HUES6 (cell line): Measurements from ENCODE around the gene SLC41A1.
"Not testable (repeated sequence)": the region's sequence is repeated elsewhere in the genome, so short reads cannot be mapped to it uniquely, and the experiment has no call there.

ENCODE experiments used
- H3K27ac ChIP-seq: 2 replicates; pipeline ENCODE4 v1.7.0; 2013; ENCODE audit warnings: low read depth, mild to moderate bottlenecking, low read length, inconsistent platforms
- H3K27me3 ChIP-seq: 2 replicates; pipeline ENCODE4 v1.6.1; 2013; ENCODE audit warnings: low read length; ENCODE audit not compliant: control insufficient read depth, insufficient read depth
- H3K36me3 ChIP-seq: 2 replicates; pipeline ENCODE4 v1.6.1; 2013; ENCODE audit warnings: low read length; ENCODE audit not compliant: control insufficient read depth, insufficient read depth
- H3K4me1 ChIP-seq: 2 replicates; pipeline ENCODE4 v1.6.1; 2013; ENCODE audit warnings: low read length; ENCODE audit not compliant: control insufficient read depth, insufficient read depth
- H3K4me3 ChIP-seq: 2 replicates; pipeline ENCODE4 v1.5.1; 2013; ENCODE audit warnings: low read depth, low read length
- H3K9ac ChIP-seq: one replicate; pipeline ENCODE4 v1.6.1; 2013; ENCODE audit warnings: mild to moderate bottlenecking, low read length
- H3K9me3 ChIP-seq: 2 replicates; pipeline ENCODE4 v1.6.1; 2013; ENCODE audit warnings: low read depth, low read length; ENCODE audit not compliant: control insufficient read depth, insufficient read depth

Gene SLC41A1

GRCh38 chr1:205840146-205840923 lies 27.3 kb upstream of the SLC41A1 start:
- Histone ChIP-seq H3K27ac (no peak overlapping the region), H3K36me3 (no peaks in the 10 kb centered on the region), H3K4me3 (no peak overlapping the region), H3K9ac (no peak overlapping the region), H3K9me3 (no peaks in the 10 kb centered on the region), H3K4me1 (peaks cover 9% of the 10 kb centered on the region; the same call in 1 of the 2 replicates), H3K27me3 (no peaks in the 10 kb centered on the region)

- Histone ChIP-seq H3K27me3 (no peaks in the 10 kb centered on the region), H3K4me1 (peaks cover 9% of the 10 kb centered on the region; the same call in 1 of the 2 replicates)
Observed at GRCh38 chr1:205837382-205837970, 24.5 kb upstream of the SLC41A1 start.

GRCh38 chr1:205834751-205835150 lies 21.8 kb upstream of the SLC41A1 start:
- no peaks in the 10 kb centered on the region for H3K27me3 ChIP-seq
- no peaks in the 10 kb centered on the region for H3K9me3 ChIP-seq
- no peak overlapping the region for H3K9ac ChIP-seq
- H3K4me3 ChIP-seq, result no peak overlapping the region
- H3K36me3 ChIP-seq, result no peaks in the 10 kb centered on the region
- H3K27ac ChIP-seq, result no peak overlapping the region
- H3K4me1 ChIP-seq, result no peaks in the 10 kb centered on the region

More at GRCh38 chr1:205837382-205837970, 24.5 kb upstream of the SLC41A1 start:
- Histone ChIP-seq H3K9ac (no peak overlapping the region), H3K36me3 (no peaks in the 10 kb centered on the region), H3K27ac (no peak overlapping the region), H3K9me3 (no peaks in the 10 kb centered on the region), H3K4me3 (no peak overlapping the region)

GRCh38 chr1:205832326-205832751 lies 19.3 kb upstream of the SLC41A1 start:
- Histone ChIP-seq H3K36me3 (no peaks in the 10 kb centered on the region), H3K27ac (no peak overlapping the region), H3K4me1 (peaks cover 7% of the 10 kb centered on the region), H3K9ac (no peak overlapping the region), H3K9me3 (no peaks in the 10 kb centered on the region), H3K27me3 (no peaks in the 10 kb centered on the region), H3K4me3 (no peak overlapping the region)

GRCh38 chr1:205827623-205828022 lies 14.6 kb upstream of the SLC41A1 start:
- H3K36me3 ChIP-seq, result no peaks in the 10 kb centered on the region
- H3K9ac ChIP-seq, result no peak overlapping the region
- no peak overlapping the region for H3K27ac ChIP-seq
- H3K9me3 ChIP-seq, result no peaks in the 10 kb centered on the region
- peaks cover 22% of the 10 kb centered on the region for H3K4me1 ChIP-seq
- H3K27me3 ChIP-seq, result peaks cover 3% of the 10 kb centered on the region; the same call in 1 of the 2 replicates
- H3K4me3 ChIP-seq, result no peak overlapping the region

GRCh38 chr1:205826995-205827394 lies 14.0 kb upstream of the SLC41A1 start:
- H3K9me3 ChIP-seq, result no peaks in the 10 kb centered on the region

GRCh38 chr1:205826016-205826806 lies 13.2 kb upstream of the SLC41A1 start:
- no peak overlapping the region for H3K27ac ChIP-seq
- H3K9me3 ChIP-seq, result no peaks in the 10 kb centered on the region
- peaks cover 3% of the 10 kb centered on the region; the same call in 1 of the 2 replicates for H3K27me3 ChIP-seq
- H3K4me1 ChIP-seq, result peaks cover 22% of the 10 kb centered on the region
- H3K9ac ChIP-seq, result no peak overlapping the region
- no peak overlapping the region for H3K4me3 ChIP-seq
- no peaks in the 10 kb centered on the region for H3K36me3 ChIP-seq

More at GRCh38 chr1:205826995-205827394, 14.0 kb upstream of the SLC41A1 start:
- Histone ChIP-seq H3K9ac (no peak overlapping the region), H3K4me1 (peaks cover 22% of the 10 kb centered on the region), H3K27me3 (peaks cover 3% of the 10 kb centered on the region; the same call in 1 of the 2 replicates), H3K27ac (no peak overlapping the region), H3K4me3 (no peak overlapping the region), H3K36me3 (no peaks in the 10 kb centered on the region)

- peaks cover 22% of the 10 kb centered on the region for H3K4me1 ChIP-seq
- H3K27me3 ChIP-seq, result peaks cover 3% of the 10 kb centered on the region; the same call in 1 of the 2 replicates
- no peak overlapping the region for H3K4me3 ChIP-seq
- H3K9me3 ChIP-seq, result no peaks in the 10 kb centered on the region
- no peaks in the 10 kb centered on the region for H3K36me3 ChIP-seq
- no peak overlapping the region for H3K27ac ChIP-seq
- no peak overlapping the region for H3K9ac ChIP-seq
Observed at GRCh38 chr1:205824180-205824579, 11.2 kb upstream of the SLC41A1 start.

GRCh38 chr1:205823260-205823659 lies 10.3 kb upstream of the SLC41A1 start:
- not testable (repeated sequence) for H3K36me3 ChIP-seq, H3K27me3 ChIP-seq, H3K9ac ChIP-seq, H3K9me3 ChIP-seq, H3K4me3 ChIP-seq, H3K27ac ChIP-seq
- peaks cover 23% of the 10 kb centered on the region for H3K4me1 ChIP-seq

GRCh38 chr1:205822397-205822796 lies 9.4 kb upstream of the SLC41A1 start:
- Histone ChIP-seq H3K36me3 (no peaks in the 10 kb centered on the region), H3K27me3 (peaks cover 3% of the 10 kb centered on the region; the same call in 1 of the 2 replicates), H3K27ac (no peak overlapping the region), H3K4me3 (no peak overlapping the region), H3K4me1 (peaks cover 25% of the 10 kb centered on the region), H3K9me3 (no peaks in the 10 kb centered on the region), H3K9ac (no peak overlapping the region)
